ENCODE measurements around the gene RGS1. TPM values are rescaled to one million over a fixed set of nuclear protein-coding genes. Genes with fewer than 3 reads are reported as not detected.

The RGS1 gene
- total RNA-seq, 3 donors from 2014 or later: 8.9 to 82.0 (median 20.6) TPM

- Histone ChIP-seq H3K9me3 (no peaks in the 10 kb centered on the region), H3K4me3 (no peak overlapping the region)
- intact Hi-C loops (cut with DNase I, micrococcal nuclease): no loop called here
Measured at GRCh38 chr1:192620071-192620635, 44.6 kb downstream of the RGS1 start.

GRCh38 chr1:192626366-192627179, 51.0 kb downstream of the RGS1 start:
- Histone ChIP-seq H3K4me3 (no peak overlapping the region), H3K9me3 (no peaks in the 10 kb centered on the region), H3K4me1 (ENCODE audit: low read depth) (no peaks in the 10 kb centered on the region), H3K36me3 (ENCODE audit: low read depth) (no peaks in the 10 kb centered on the region)
- no peak for TF ChIP-seq CTCF (IDR thresholded peaks at IDR 0.05)
- no peak for ATAC-seq
- no peak for DNase-seq
- intact Hi-C loops (cut with DNase I, micrococcal nuclease): no loop called here

More at GRCh38 chr1:192620071-192620635, 44.6 kb downstream of the RGS1 start:
- no peak for TF ChIP-seq CTCF (IDR thresholded peaks at IDR 0.05)
- H3K36me3 ChIP-seq (ENCODE audit: low read depth): no peaks in the 10 kb centered on the region
- DNase-seq: no peak
- no peaks in the 10 kb centered on the region for H3K4me1 ChIP-seq (ENCODE audit: low read depth)
- ATAC-seq: no peak

- Histone ChIP-seq H3K4me1 (ENCODE audit: low read depth) (no peaks in the 10 kb centered on the region), H3K4me3 (no peak overlapping the region), H3K9me3 (no peaks in the 10 kb centered on the region), H3K36me3 (ENCODE audit: low read depth) (no peaks in the 10 kb centered on the region)
- TF ChIP-seq CTCF (IDR thresholded peaks at IDR 0.05): no peak
- ATAC-seq (no peak), DNase-seq (no peak)
- intact Hi-C loops (cut with DNase I, micrococcal nuclease): no loop called here
Measured at GRCh38 chr1:192627901-192628300, 52.3 kb downstream of the RGS1 start.

- Histone ChIP-seq H3K9me3 (no peaks in the 10 kb centered on the region), H3K4me1 (ENCODE audit: low read depth) (no peaks in the 10 kb centered on the region), H3K4me3 (no peak overlapping the region), H3K36me3 (ENCODE audit: low read depth) (no peaks in the 10 kb centered on the region)
- TF ChIP-seq CTCF (IDR thresholded peaks at IDR 0.05): no peak
- DNase-seq (no peak), ATAC-seq (no peak)
- intact Hi-C loops (cut with DNase I, micrococcal nuclease): no loop called here
Measured at GRCh38 chr1:192628396-192629057, 53.0 kb downstream of the RGS1 start.

GRCh38 chr1:192629612-192630011, 54.0 kb downstream of the RGS1 start:
- intact Hi-C loops (cut with DNase I, micrococcal nuclease): no loop called here
- no peak for ATAC-seq
- Histone ChIP-seq H3K36me3 (ENCODE audit: low read depth) (no peaks in the 10 kb centered on the region), H3K9me3 (no peaks in the 10 kb centered on the region), H3K4me1 (ENCODE audit: low read depth) (no peaks in the 10 kb centered on the region), H3K4me3 (no peak overlapping the region)
- no peak for DNase-seq
- TF ChIP-seq CTCF (IDR thresholded peaks at IDR 0.05): no peak

Other genes with a start within 250 kb of the RGS1 start
- 1 to 10 TPM in 1 of 3 donors, under 1 TPM in 2; 0.43 to 1.3 (median 0.96) TPM for gene RGS13, start 60.4 kb downstream of the RGS1 start, total RNA-seq
- gene RGS2, start 233.3 kb downstream of the RGS1 start, total RNA-seq: 100 to 1,000 TPM in 1 of 3 donors, 10 to 100 TPM in 2; 13.3 to 153 (median 35.4) TPM

All from mucosa of descending colon (tissue), 3 donors.